Mucosa of rectum (tissue), 2 donors: ENCODE measurements around the gene VMAC.

Source experiments
- H3K27ac ChIP-seq, 2 donors: one replicate each; pipeline ENCODE4 v1.7.0; 2013; ENCODE audit warnings: inconsistent platforms in 2 of 2, low read depth in 2 of 2, low read length in 2 of 2
- H3K27me3 ChIP-seq, 2 donors: one replicate each; pipeline ENCODE4 v1.7.0; 2013; ENCODE audit warnings: low read length in 2 of 2; ENCODE audit not compliant: control insufficient read depth in 2 of 2, insufficient read depth in 2 of 2
- H3K36me3 ChIP-seq, 2 donors: one replicate each; pipeline ENCODE4 v1.7.0; 2013; ENCODE audit warnings: low read length in 2 of 2; ENCODE audit not compliant: control insufficient read depth in 2 of 2, insufficient read depth in 2 of 2
- H3K4me1 ChIP-seq, 2 donors: one replicate each; pipeline ENCODE4 v1.7.0; 2013; ENCODE audit warnings: low read length in 2 of 2, mild to moderate bottlenecking in 1 of 2; ENCODE audit not compliant: control insufficient read depth in 2 of 2, insufficient read depth in 2 of 2
- H3K4me3 ChIP-seq, 2 donors: one replicate each; pipeline ENCODE4 v1.7.0; 2013; ENCODE audit warnings: low read length in 2 of 2
- H3K9ac ChIP-seq, 2 donors: one replicate each; pipeline ENCODE4 v1.7.0; 2013; ENCODE audit warnings: low read length in 2 of 2, low read depth in 1 of 2, mild to moderate bottlenecking in 1 of 2
- H3K9me3 ChIP-seq, 2 donors: one replicate each; pipeline ENCODE4 v1.7.0; 2013; ENCODE audit warnings: low read length in 2 of 2; ENCODE audit not compliant: control insufficient read depth in 2 of 2
- donor health status: healthy.
- donor health status: Normal muscosa, but diverticular disease.

VMAC gene

GRCh38 chr19:5929625-5930024 lies 25.0 kb downstream of the VMAC start:
- Histone ChIP-seq H3K4me3 (no peak overlapping the region), H3K27ac (no peak overlapping the region), H3K9ac (no peak overlapping the region), H3K27me3 (no peaks in the 10 kb centered on the region), H3K36me3 (peaks cover 64 to 72% of the 10 kb centered on the region in 2 donors), H3K9me3 (no peaks in the 10 kb centered on the region), H3K4me1 (peaks cover 13 to 21% of the 10 kb centered on the region in 2 donors)

- no peaks in the 10 kb centered on the region for H3K27me3 ChIP-seq
- no peaks in the 10 kb centered on the region for H3K9me3 ChIP-seq
- peaks cover 56 to 69% of the 10 kb centered on the region in 2 donors for H3K36me3 ChIP-seq
- no peak overlapping the region for H3K4me3 ChIP-seq
- no peak overlapping the region for H3K27ac ChIP-seq
- H3K4me1 ChIP-seq, result peaks cover 4 to 10% of the 10 kb centered on the region in 2 donors
- no peak overlapping the region for H3K9ac ChIP-seq
Measured at GRCh38 chr19:5931251-5931650, 26.6 kb downstream of the VMAC start.

DNA sequence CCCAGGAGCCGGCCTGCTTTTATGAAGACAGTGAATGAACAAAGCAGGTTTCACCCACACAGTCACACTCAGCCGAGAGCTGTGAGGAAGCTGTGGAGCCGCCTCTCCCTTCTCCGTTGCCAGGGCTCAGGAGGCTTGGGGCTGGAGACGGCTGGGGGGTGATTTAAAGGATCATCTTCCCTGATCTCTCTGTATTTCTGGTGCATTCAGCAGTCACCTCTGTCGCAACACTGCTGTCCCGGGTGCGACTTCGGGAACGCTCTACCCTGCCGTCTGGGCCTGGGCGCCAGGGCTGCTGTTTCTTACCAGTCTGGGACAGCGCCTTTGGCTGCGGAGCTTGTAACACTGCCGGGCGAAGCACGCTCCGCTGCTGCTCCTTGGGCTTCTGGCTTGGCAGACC lies 27.5 kb downstream of the VMAC start:
- no peak overlapping the region for H3K27ac ChIP-seq
- H3K4me1 ChIP-seq, result peaks cover 0 to 3% of the 10 kb centered on the region in 2 donors
- H3K9ac ChIP-seq, result no peak overlapping the region
- no peaks in the 10 kb centered on the region for H3K9me3 ChIP-seq
- no peak overlapping the region for H3K4me3 ChIP-seq
- no peaks in the 10 kb centered on the region for H3K27me3 ChIP-seq
- peaks cover 49 to 62% of the 10 kb centered on the region in 2 donors for H3K36me3 ChIP-seq

DNA sequence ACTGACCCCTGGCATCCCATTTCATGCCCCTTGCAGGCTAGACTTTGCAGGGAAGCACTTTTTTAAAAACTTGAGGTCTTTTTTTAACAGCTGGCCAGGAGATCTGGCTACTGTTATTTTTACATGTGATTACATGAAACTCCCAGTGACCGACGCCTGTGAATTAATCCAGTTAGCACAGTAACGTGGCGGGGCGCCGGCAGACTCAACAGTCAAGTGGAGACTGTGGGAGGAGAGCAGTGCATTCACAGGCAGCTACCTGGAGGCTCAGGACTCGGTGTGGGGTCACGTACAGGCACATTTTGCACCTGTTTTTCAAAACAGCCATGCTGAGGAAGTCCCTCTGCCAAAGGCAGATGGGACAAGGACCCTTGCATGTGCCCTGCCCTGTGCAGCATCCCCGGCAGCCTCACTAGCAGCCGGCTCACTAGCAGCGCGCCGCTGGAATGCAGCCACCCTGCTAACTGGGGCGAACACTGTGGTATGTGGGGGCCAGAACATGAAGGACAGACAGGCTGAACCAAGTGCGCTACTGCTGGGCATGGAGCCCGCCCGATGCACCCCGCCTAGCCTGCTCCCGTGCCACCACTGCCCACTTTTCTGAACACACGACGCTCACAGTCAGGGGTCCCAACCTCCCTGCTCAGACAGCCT lies 28.1 kb downstream of the VMAC start:
- H3K9me3 ChIP-seq, result no peaks in the 10 kb centered on the region
- H3K9ac ChIP-seq, result no peak overlapping the region
- no peaks in the 10 kb centered on the region for H3K27me3 ChIP-seq
- H3K4me1 ChIP-seq, result peaks cover 3 to 4% of the 10 kb centered on the region in 2 donors
- H3K4me3 ChIP-seq, result no peak overlapping the region
- H3K36me3 ChIP-seq, result peaks cover 44 to 56% of the 10 kb centered on the region in 2 donors
- H3K27ac ChIP-seq, result no peak overlapping the region

DNA sequence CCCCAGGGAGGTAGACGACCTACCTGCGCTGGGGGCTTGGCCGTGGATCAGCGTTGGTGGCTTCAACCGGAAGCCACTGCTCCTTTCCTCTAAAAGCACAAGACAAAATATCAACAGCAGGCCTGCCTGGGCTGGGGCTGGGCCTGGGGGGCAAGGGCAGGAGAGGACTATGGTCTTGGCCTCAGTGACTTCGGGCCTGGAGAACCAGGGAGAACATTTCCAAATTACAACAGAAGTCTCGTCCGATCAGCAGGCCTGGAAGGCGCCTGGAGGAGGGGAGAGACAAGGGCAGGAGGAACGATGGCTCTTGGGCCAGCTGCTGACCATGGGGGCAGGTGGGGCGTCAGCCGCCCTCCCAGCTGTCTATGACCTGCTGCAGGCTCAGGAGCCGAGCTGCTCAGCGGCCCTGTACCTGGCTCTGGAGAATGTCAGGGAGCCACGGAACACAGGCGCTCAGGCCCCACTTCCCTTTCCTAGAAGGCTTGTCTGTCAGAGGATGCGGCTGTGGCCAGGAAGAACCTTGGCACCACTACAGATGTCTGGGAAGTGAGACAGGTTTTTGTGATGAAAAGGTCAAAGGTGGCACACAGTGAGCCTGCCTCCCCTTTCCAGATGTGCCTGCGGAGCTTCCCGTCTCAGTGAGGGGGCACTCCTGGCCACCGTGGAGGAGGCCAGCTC lies 28.9 kb downstream of the VMAC start:
- no peak overlapping the region for H3K4me3 ChIP-seq
- no peaks in the 10 kb centered on the region for H3K9me3 ChIP-seq
- peaks cover 5 to 6% of the 10 kb centered on the region in 2 donors for H3K4me1 ChIP-seq
- H3K36me3 ChIP-seq, result peaks cover 39 to 49% of the 10 kb centered on the region in 2 donors
- H3K9ac ChIP-seq, result no peak overlapping the region
- no peaks in the 10 kb centered on the region for H3K27me3 ChIP-seq
- H3K27ac ChIP-seq, result no peak overlapping the region

DNA sequence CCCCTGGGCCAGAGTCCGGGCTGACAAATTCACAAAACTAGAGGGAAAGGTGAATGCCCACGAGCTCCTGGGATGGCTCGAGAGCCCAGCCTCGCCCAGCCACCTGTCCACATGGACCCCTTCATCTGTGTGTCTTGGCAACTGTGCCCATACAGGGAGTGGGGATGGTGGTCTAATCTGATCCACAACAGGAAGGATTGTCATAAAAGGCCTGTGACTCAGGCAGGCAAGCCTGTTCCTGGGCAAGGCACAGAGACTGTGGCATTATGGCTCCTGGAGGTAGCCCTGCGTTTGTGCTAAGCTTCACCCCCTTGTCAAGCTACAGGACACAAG lies 29.4 kb downstream of the VMAC start:
- Histone ChIP-seq H3K27me3 (no peaks in the 10 kb centered on the region), H3K4me1 (peaks cover 5 to 6% of the 10 kb centered on the region in 2 donors), H3K36me3 (peaks cover 34 to 44% of the 10 kb centered on the region in 2 donors), H3K9ac (no peak overlapping the region), H3K27ac (no peak overlapping the region), H3K9me3 (no peaks in the 10 kb centered on the region), H3K4me3 (no peak overlapping the region)

GRCh38 chr19:5934774-5935472 lies 30.3 kb downstream of the VMAC start:
- no peak overlapping the region for H3K4me3 ChIP-seq
- no peak overlapping the region for H3K9ac ChIP-seq
- no peaks in the 10 kb centered on the region for H3K9me3 ChIP-seq
- H3K27ac ChIP-seq, result peak overlapping the region in 1 of 2 donors; percentile 58
- H3K36me3 ChIP-seq, result peaks cover 31 to 41% of the 10 kb centered on the region in 2 donors
- no peaks in the 10 kb centered on the region for H3K27me3 ChIP-seq
- H3K4me1 ChIP-seq, result peaks cover 3 to 5% of the 10 kb centered on the region in 2 donors

- no peak overlapping the region for H3K9ac ChIP-seq
- no peak overlapping the region for H3K4me3 ChIP-seq
- peaks cover 3 to 5% of the 10 kb centered on the region in 2 donors for H3K4me1 ChIP-seq
- no peaks in the 10 kb centered on the region for H3K27me3 ChIP-seq
- H3K9me3 ChIP-seq, result no peaks in the 10 kb centered on the region
- peak overlapping the region in 1 of 2 donors; percentile 61 for H3K27ac ChIP-seq
- peaks cover 33 to 43% of the 10 kb centered on the region in 2 donors for H3K36me3 ChIP-seq
Measured at GRCh38 chr19:5935473-5936291, 31.0 kb downstream of the VMAC start.

DNA sequence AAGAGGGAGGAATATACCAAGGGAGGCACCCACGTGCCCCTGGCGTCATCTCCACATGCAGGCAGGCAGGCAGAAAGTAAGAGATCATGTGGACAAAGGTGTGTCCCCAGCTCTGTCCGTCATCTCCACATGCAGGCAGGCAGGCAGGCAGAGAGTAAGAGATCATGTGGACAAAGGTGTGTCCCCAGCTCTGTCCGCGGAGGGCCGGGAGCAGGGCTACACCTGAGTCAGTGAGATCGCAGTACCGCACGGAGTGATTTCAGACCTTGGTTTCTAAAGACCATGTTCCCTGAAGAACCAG lies 31.6 kb downstream of the VMAC start:
- Histone ChIP-seq H3K4me3 (no peak overlapping the region), H3K27ac (no peak overlapping the region), H3K27me3 (no peaks in the 10 kb centered on the region), H3K36me3 (peaks cover 33 to 43% of the 10 kb centered on the region in 2 donors), H3K4me1 (peaks cover 3 to 5% of the 10 kb centered on the region in 2 donors), H3K9me3 (no peaks in the 10 kb centered on the region), H3K9ac (no peak overlapping the region)

DNA sequence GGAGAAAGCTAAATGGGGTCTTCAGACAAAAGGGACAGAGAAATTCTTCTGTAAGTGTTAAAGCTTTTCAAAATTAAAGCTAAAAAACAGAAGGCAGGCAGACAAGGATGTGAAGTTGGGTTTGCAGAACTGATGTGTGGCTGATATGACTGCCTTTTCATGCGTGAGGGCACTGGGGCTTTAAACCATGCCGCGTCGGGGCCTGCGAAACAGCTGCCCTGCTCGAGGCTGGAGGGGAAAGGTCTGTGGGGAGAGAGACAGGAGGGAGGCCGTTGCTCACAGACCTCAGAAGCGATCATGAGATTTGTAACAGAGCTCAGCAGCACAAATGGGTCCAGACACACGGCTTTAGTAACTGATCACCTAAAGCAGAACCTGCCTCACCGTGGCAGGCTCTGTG lies 32.9 kb downstream of the VMAC start:
- H3K4me1 ChIP-seq, result peaks cover 3 to 5% of the 10 kb centered on the region in 2 donors
- H3K27me3 ChIP-seq, result no peaks in the 10 kb centered on the region
- H3K27ac ChIP-seq, result no peak overlapping the region
- H3K36me3 ChIP-seq, result peaks cover 33 to 40% of the 10 kb centered on the region in 2 donors
- H3K9me3 ChIP-seq, result no peaks in the 10 kb centered on the region
- no peak overlapping the region for H3K9ac ChIP-seq
- no peak overlapping the region for H3K4me3 ChIP-seq
